Testis (tissue), 3 donors: ENCODE results near the gene DMGDH. TPM values are rescaled to one million over a fixed set of nuclear protein-coding genes. Genes with fewer than 3 reads are reported as not detected.

Source experiments
- DNase-seq: peaks from one replicate; pipeline ENCODE4 v3.0.0-alpha.2; 2019
- H3K27ac ChIP-seq, 2 donors: fragments of 200-600 bp; sonication (generic); one replicate each; pipeline ENCODE4 v1.5.1; 2019
- H3K27me3 ChIP-seq: fragments of 200-600 bp; sonication (generic); one replicate; pipeline ENCODE4 v1.5.1; 2019
- H3K36me3 ChIP-seq: fragments of 200-600 bp; sonication (generic); one replicate; pipeline ENCODE4 v1.5.1; 2017; ENCODE audit warnings: low read depth; ENCODE audit errors: missing control alignments
- H3K4me1 ChIP-seq: fragments of 200-600 bp; sonication (generic); one replicate; pipeline ENCODE4 v1.5.1; 2019
- H3K4me3 ChIP-seq, 2 donors: fragments of 200-600 bp; sonication (generic); one replicate each; pipeline ENCODE4 v1.5.1; 2017 to 2019
- H3K9me3 ChIP-seq: fragments of 200-600 bp; sonication (generic); one replicate; pipeline ENCODE4 v1.5.1; 2017
- CTCF ChIP-seq, 3 experiments: fragments of 450-650 bp in 2 of 3; fragments of 200-600 bp in 1 of 3; sonication (generic) in 1 of 3; IDR thresholded peaks; one replicate each; pipeline ENCODE4 v1.5.1; 2016 to 2019; ENCODE audit warnings: antibody characterized with exemption in 3 of 3, mild to moderate bottlenecking in 2 of 3, moderate library complexity in 1 of 3
- POLR2A ChIP-seq: fragments of 450-650 bp; IDR thresholded peaks from one replicate; pipeline ENCODE4 v1.6.1; 2017; ENCODE audit warnings: antibody characterized with exemption, mild to moderate bottlenecking, moderate library complexity
- WGBS, 2 donors: methylation state at CpG; one replicate each; pipeline ENCODE4 v1.1.5; 2018; 5-methylcytosine and 5-hydroxymethylcytosine counted together
- intact Hi-C: fragments of 100-400 bp; cut with DNase I; formaldehyde crosslinking; loops from one replicate; pipeline ENCODE4 v1.15.1; 2023; ENCODE audit warnings: low total_unique reads
- polyA plus RNA-seq: library from polyadenylated mRNA; stranded (reverse); fragments of 350-450 nt; fragmentation: Illumina TruSeq; extraction: RNeasy Lipid Tissue Mini Kit (QIAGEN cat#74804); gene quantifications from one replicate; pipeline ENCODE4 v1.2.3, GENCODE V29; 2014; ENCODE audit warnings: low read depth, low replicate concordance; ENCODE audit not compliant: insufficient read depth
- total RNA-seq, 2 donors: library from RNA; depleted of rRNA; stranded (reverse); fragments of >200 nt; gene quantifications; one replicate each; pipeline ENCODE4 v1.2.3, GENCODE V29; 2016

DMGDH gene
- total and polyA plus RNA-seq, 3 donors from 2014 or later = 3.8 to 18.0 (median 6.8) TPM

- H3K27ac ChIP-seq = no peak overlapping the region
- DNase-seq = no peak
- no peaks in the 10 kb centered on the region for H3K27me3 ChIP-seq
- WGBS, 2 donors = 77 to 83% methylated on average over 7 of the region's 7 CpGs
- H3K9me3 ChIP-seq = no peaks in the 10 kb centered on the region
- no peaks in the 10 kb centered on the region for H3K4me1 ChIP-seq
- intact Hi-C loops = no loop called here
- no peak overlapping the region for H3K4me3 ChIP-seq
- TF ChIP-seq CTCF (IDR thresholded peaks at IDR 0.05) = no peak
- no peak for TF ChIP-seq POLR2A
- no peaks in the 10 kb centered on the region for H3K36me3 ChIP-seq
Observed at GRCh38 chr5:78979117-78979742, 90.2 kb downstream of the DMGDH start.

GRCh38 chr5:78975035-78975434 is 94.4 kb downstream of the DMGDH start:
- Histone ChIP-seq H3K4me1 (no peaks in the 10 kb centered on the region), H3K9me3 (no peaks in the 10 kb centered on the region), H3K36me3 (no peaks in the 10 kb centered on the region), H3K27ac (no peak overlapping the region), H3K27me3 (no peaks in the 10 kb centered on the region), H3K4me3 (no peak overlapping the region)
- 92 to 93% methylated on average over 8 of the region's 8 CpGs for WGBS, 2 donors
- intact Hi-C loops = no loop called here
- TF ChIP-seq CTCF (IDR thresholded peaks at IDR 0.05) = no peak
- DNase-seq = no peak

- Histone ChIP-seq H3K27ac (no peak overlapping the region), H3K4me3 (no peak overlapping the region), H3K9me3 (no peaks in the 10 kb centered on the region), H3K4me1 (no peaks in the 10 kb centered on the region), H3K27me3 (no peaks in the 10 kb centered on the region), H3K36me3 (no peaks in the 10 kb centered on the region)
- 79 to 88% methylated on average over 2 of the region's 2 CpGs for WGBS, 2 donors
- intact Hi-C loops = no loop called here
- no peak for DNase-seq
- TF ChIP-seq CTCF (IDR thresholded peaks at IDR 0.05) = no peak
- no peak for TF ChIP-seq POLR2A
Observed at GRCh38 chr5:78974601-78975000, 94.9 kb downstream of the DMGDH start.

GRCh38 chr5:78974011-78974410 is 95.5 kb downstream of the DMGDH start:
- intact Hi-C loops = no loop called here
- no peak overlapping the region for H3K27ac ChIP-seq

More at GRCh38 chr5:78974011-78974410, 95.5 kb downstream of the DMGDH start:
- Histone ChIP-seq H3K36me3 (no peaks in the 10 kb centered on the region), H3K9me3 (no peaks in the 10 kb centered on the region), H3K4me1 (no peaks in the 10 kb centered on the region), H3K4me3 (no peak overlapping the region), H3K27me3 (no peaks in the 10 kb centered on the region)
- WGBS, 2 donors = 92 to 95% methylated on average over 5 of the region's 5 CpGs
- TF ChIP-seq POLR2A (no peak), CTCF (IDR thresholded peaks at IDR 0.05) (no peak)
- no peak for DNase-seq
